PFSK-1 (cell line): ENCODE data around the gene SOCS7.

Source experiments
- FOXP2 ChIP-seq: optimal IDR thresholded peaks from 2 replicates; pipeline ENCODE3; 2011; ENCODE audit warnings: borderline replicate concordance, control low read depth, inconsistent platforms; ENCODE audit not compliant: insufficient read depth; ENCODE audit errors: extremely low read length, extremely low read depth
- POLR2AphosphoS5 ChIP-seq: IDR thresholded peaks from 2 replicates; pipeline ENCODE4 v1.6.1; 2012; ENCODE audit warnings: low read depth, mild to moderate bottlenecking, control low read depth, low read length, moderate library complexity
- REST ChIP-seq, 2 experiments: IDR thresholded peaks; 2 replicates each; pipeline versions ENCODE4 v1.6.1 to v1.8.0; 2011 to 2012; ENCODE audit warnings: low read depth in 2 of 2, low read length in 2 of 2, control low read depth in 1 of 2, inconsistent platforms in 1 of 2, mild to moderate bottlenecking in 1 of 2, moderate library complexity in 1 of 2; ENCODE audit not compliant: insufficient read depth in 1 of 2
- SIN3A ChIP-seq: IDR thresholded peaks from 2 replicates; pipeline ENCODE4 v1.6.1; 2012; ENCODE audit warnings: mild to moderate bottlenecking, low read length, moderate library complexity, borderline replicate concordance; ENCODE audit not compliant: insufficient read depth
- TAF1 ChIP-seq: IDR thresholded peaks from 2 replicates; pipeline ENCODE4 v1.6.1; 2012; ENCODE audit warnings: low read length, control low read depth, borderline replicate concordance; ENCODE audit not compliant: insufficient read depth

Gene SOCS7

GRCh38 chr17:38429476-38430100 is 77.9 kb downstream of the SOCS7 start:
- TF ChIP-seq POLR2AphosphoS5 (no peak), FOXP2 (no peak), REST (IDR thresholded peaks at IDR 0.05; ENCODE audit: insufficient read depth in 1 of 2, low read depth in 2 of 2, low read length in 2 of 2) (no peak), TAF1 (no peak), SIN3A (no peak)

- TF ChIP-seq FOXP2 (no peak), SIN3A (no peak), POLR2AphosphoS5 (no peak), REST (IDR thresholded peaks at IDR 0.05; ENCODE audit: insufficient read depth in 1 of 2, low read depth in 2 of 2, low read length in 2 of 2) (no peak), TAF1 (no peak)
Measured at GRCh38 chr17:38430316-38430715, 78.7 kb downstream of the SOCS7 start.

GRCh38 chr17:38430822-38431221 is 79.2 kb downstream of the SOCS7 start:
- TF ChIP-seq SIN3A (no peak), FOXP2 (no peak), REST (IDR thresholded peaks at IDR 0.05; ENCODE audit: insufficient read depth in 1 of 2, low read depth in 2 of 2, low read length in 2 of 2) (no peak), POLR2AphosphoS5 (no peak), TAF1 (no peak)

GRCh38 chr17:38431346-38432145 is 79.9 kb downstream of the SOCS7 start:
- TF ChIP-seq TAF1 = no peak
- TF ChIP-seq FOXP2 = no peak
- TF ChIP-seq SIN3A = no peak
- no peak for TF ChIP-seq POLR2AphosphoS5
- TF ChIP-seq REST (IDR thresholded peaks at IDR 0.05; ENCODE audit: insufficient read depth in 1 of 2, low read depth in 2 of 2, low read length in 2 of 2) = no peak
